ENCODE results near the gene SPATS1. TPM values are rescaled to one million over a fixed set of nuclear protein-coding genes. Genes with fewer than 3 reads are reported as not detected.

SPATS1 gene
- total and polyA plus RNA-seq, 2 of the 13 experiments (the other 11 are each of a cell fraction or from before 2014, with no cell fraction given): not detected

DNA sequence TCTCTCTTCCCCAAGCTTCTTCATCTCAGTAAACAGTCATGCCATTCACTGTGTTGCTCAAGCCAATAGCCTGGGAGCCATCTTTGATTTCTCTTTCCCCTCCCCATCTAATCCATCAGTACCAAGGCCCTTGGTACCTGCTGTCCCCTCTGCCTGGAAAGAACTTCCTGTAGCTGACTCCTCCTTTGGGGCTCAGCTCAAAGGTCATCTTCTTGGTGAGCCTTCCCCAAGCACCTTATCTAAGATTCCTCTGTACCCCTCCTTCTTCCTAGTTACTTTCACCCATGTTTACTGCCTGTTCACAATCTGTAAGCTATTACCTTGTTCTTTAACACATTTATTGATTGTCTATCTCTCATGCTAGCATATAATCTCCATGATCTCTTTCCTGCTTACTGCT is 32.8 kb upstream of the SPATS1 start:
- H3K9ac ChIP-seq (ENCODE audit: insufficient read depth, low read depth, low read length): no peak overlapping the region
- H3K9me3 ChIP-seq (ENCODE audit: low read length): no peaks in the 10 kb centered on the region
- no peak overlapping the region for H3K27ac ChIP-seq (ENCODE audit: extremely low read length, insufficient read depth, low read length)
- H3K27me3 ChIP-seq (ENCODE audit: control insufficient read depth in 1 of 2, insufficient read depth in 2 of 2, low read length in 2 of 2): peaks cover 0 to 3% of the 10 kb centered on the region in 2 experiments; a peak in 1 of 5 replicates
- ATAC-seq (no peak), FAIRE-seq (no peak), DNase-seq (ENCODE audit: low spot score) (no peak)
- in situ Hi-C loops (cut with HindIII; ENCODE audit: extremely low pct_ligation_motif_present, low pct_unique_long_range_greater_than_20kb): loop anchor here (5.0 kb wide), 1 partner anchor 42 kb away; the partner anchor contains the start of gene NFKBIE
- H2AFZ ChIP-seq (ENCODE audit: low read length): no peak overlapping the region
- intact Hi-C loops (cut with micrococcal nuclease; ENCODE audit: unreplicated experiment): no loop called here
- no peaks in the 10 kb centered on the region for H4K20me1 ChIP-seq (ENCODE audit: insufficient read depth, low read length)
- H3K4me2 ChIP-seq (ENCODE audit: low read depth, low read length): no peak overlapping the region
- peaks cover 35 to 65% of the 10 kb centered on the region in 2 experiments for H3K36me3 ChIP-seq (replicated peaks in 1 of 2; ENCODE audit: control insufficient read depth in 1 of 2, insufficient read depth in 2 of 2, low read length in 2 of 2)
- no TSS peak for BruUV-seq (replicated peaks)
- CTCF ChIA-PET (ENCODE audit: low intra/inter-chr PET ratio, low total read pairs): no interaction called here
- TF ChIP-seq ZSCAN20 (CRISPR knock-in tag; IDR thresholded peaks at IDR 0.05; ENCODE audit: borderline replicate concordance): no peak
- no peak for TF ChIP-seq NR2F6 (IDR thresholded peaks at IDR 0.05)
- no peak for TF ChIP-seq NR2F6 (CRISPR knock-in tag; IDR thresholded peaks at IDR 0.05)
- TF ChIP-seq, protein P1, sequence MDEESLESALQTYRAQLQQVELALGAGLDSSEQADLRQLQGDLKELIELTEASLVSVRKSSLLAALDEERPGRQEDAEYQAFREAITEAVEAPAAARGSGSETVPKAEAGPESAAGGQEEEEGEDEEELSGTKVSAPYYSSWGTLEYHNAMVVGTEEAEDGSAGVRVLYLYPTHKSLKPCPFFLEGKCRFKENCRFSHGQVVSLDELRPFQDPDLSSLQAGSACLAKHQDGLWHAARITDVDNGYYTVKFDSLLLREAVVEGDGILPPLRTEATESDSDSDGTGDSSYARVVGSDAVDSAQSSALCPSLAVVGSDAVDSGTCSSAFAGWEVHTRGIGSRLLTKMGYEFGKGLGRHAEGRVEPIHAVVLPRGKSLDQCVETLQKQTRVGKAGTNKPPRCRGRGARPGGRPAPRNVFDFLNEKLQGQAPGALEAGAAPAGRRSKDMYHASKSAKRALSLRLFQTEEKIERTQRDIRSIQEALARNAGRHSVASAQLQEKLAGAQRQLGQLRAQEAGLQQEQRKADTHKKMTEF (CRISPR knock-in tag; IDR thresholded peaks at IDR 0.05): no peak
- peaks cover 15% of the 10 kb centered on the region for H3K79me2 ChIP-seq (ENCODE audit: insufficient read depth, low read length)
- peaks cover 13% of the 10 kb centered on the region for H3K4me1 ChIP-seq (ENCODE audit: insufficient read depth, low read length)
- POLR2A ChIA-PET: interaction anchor here (0.7 to 0.8 kb wide), 2 partner anchors 39 to 78 kb away, joined by 3 read pairs; partner anchors contain the start of gene CDC5L
- H3K4me3 ChIP-seq (replicated peaks in 1 of 3; ENCODE audit: insufficient read depth in 1 of 3, low read depth in 2 of 3, low read length in 3 of 3): no peak overlapping the region

DNA sequence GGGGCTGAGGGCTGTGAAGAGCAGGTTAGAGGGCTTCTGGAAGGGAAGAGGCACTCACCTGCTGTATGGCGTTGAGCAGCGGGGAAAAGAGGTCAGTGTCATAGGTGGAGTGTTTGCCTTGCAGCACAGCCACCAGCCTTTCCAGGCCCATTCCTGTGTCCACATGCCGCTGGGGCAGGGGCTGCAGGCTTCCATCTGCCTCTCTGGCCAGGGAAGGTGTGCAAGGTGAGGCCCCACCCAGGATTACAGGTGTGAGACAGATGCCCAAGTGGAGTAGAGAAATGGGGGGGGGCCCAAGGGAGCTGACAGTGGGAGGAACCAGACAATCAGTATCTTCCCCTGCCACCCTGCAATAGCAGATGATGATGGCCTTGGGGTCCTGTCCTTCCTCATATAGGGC is 32.2 kb upstream of the SPATS1 start:
- no peak for ATAC-seq
- Histone ChIP-seq H3K4me1 (ENCODE audit: insufficient read depth, low read length) (peaks cover 13% of the 10 kb centered on the region), H3K79me2 (ENCODE audit: insufficient read depth, low read length) (peaks cover 15% of the 10 kb centered on the region), H3K27ac (ENCODE audit: extremely low read length, insufficient read depth, low read length) (no peak overlapping the region), H3K36me3 (replicated peaks in 1 of 2; ENCODE audit: control insufficient read depth in 1 of 2, insufficient read depth in 2 of 2, low read length in 2 of 2) (peaks cover 29 to 61% of the 10 kb centered on the region in 2 experiments), H4K20me1 (ENCODE audit: insufficient read depth, low read length) (no peaks in the 10 kb centered on the region), H3K27me3 (ENCODE audit: control insufficient read depth in 1 of 2, insufficient read depth in 2 of 2, low read length in 2 of 2) (peaks cover 0 to 3% of the 10 kb centered on the region in 2 experiments; a peak in 1 of 5 replicates), H3K4me2 (ENCODE audit: low read depth, low read length) (no peak overlapping the region), H3K4me3 (replicated peaks in 1 of 3; ENCODE audit: insufficient read depth in 1 of 3, low read depth in 2 of 3, low read length in 3 of 3) (no peak overlapping the region), H3K9ac (ENCODE audit: insufficient read depth, low read depth, low read length) (no peak overlapping the region), H2AFZ (ENCODE audit: low read length) (no peak overlapping the region), H3K9me3 (ENCODE audit: low read length) (no peaks in the 10 kb centered on the region)
- in situ Hi-C loops (cut with HindIII; ENCODE audit: extremely low pct_ligation_motif_present, low pct_unique_long_range_greater_than_20kb) (loop anchor here (5.0 kb wide), 1 partner anchor 43 kb away; the partner anchor contains the start of gene NFKBIE), intact Hi-C loops (cut with micrococcal nuclease; ENCODE audit: unreplicated experiment) (no loop called here)
- no peak for FAIRE-seq
- ChIA-PET POLR2A (no interaction called here), CTCF (ENCODE audit: low intra/inter-chr PET ratio, low total read pairs) (no interaction called here)
- 89% methylated on average over 3 of the region's 3 CpGs for WGBS (ENCODE audit: low lambda C conversion rate)
- no TSS peak for BruUV-seq (replicated peaks)
- TF ChIP-seq KLF16 (CRISPR knock-in tag; IDR thresholded peaks at IDR 0.05) (no peak), FOXA1 (IDR thresholded peaks at IDR 0.05) (no peak), FOXA1 (CRISPR knock-in tag; IDR thresholded peaks at IDR 0.05) (no peak), PHF20 (CRISPR knock-in tag; IDR thresholded peaks at IDR 0.05) (no peak), ZFP62 (CRISPR knock-in tag; IDR thresholded peaks at IDR 0.05) (no peak), RELA (CRISPR knock-in tag; IDR thresholded peaks at IDR 0.05) (no peak)
- TF ChIP-seq, protein P2, sequence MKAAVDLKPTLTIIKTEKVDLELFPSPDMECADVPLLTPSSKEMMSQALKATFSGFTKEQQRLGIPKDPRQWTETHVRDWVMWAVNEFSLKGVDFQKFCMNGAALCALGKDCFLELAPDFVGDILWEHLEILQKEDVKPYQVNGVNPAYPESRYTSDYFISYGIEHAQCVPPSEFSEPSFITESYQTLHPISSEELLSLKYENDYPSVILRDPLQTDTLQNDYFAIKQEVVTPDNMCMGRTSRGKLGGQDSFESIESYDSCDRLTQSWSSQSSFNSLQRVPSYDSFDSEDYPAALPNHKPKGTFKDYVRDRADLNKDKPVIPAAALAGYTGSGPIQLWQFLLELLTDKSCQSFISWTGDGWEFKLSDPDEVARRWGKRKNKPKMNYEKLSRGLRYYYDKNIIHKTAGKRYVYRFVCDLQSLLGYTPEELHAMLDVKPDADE (CRISPR knock-in tag; IDR thresholded peaks at IDR 0.05): no peak
- TF ChIP-seq, protein P3, sequence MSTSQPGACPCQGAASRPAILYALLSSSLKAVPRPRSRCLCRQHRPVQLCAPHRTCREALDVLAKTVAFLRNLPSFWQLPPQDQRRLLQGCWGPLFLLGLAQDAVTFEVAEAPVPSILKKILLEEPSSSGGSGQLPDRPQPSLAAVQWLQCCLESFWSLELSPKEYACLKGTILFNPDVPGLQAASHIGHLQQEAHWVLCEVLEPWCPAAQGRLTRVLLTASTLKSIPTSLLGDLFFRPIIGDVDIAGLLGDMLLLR (CRISPR knock-in tag; IDR thresholded peaks at IDR 0.05): no peak
- no peak for DNase-seq (ENCODE audit: low spot score)

Measured in HepG2 (cell line).